Gastroesophageal sphincter (tissue), 4 donors: ENCODE data around the gene ETS1. TPM values are rescaled to one million over a fixed set of nuclear protein-coding genes. Genes with fewer than 3 reads are reported as not detected.

Source experiments
- ATAC-seq: fragments of 150-250 bp; one replicate; pipeline ENCODE4 v1.9.1; 2016; ENCODE audit warnings: mild to moderate bottlenecking, moderate library complexity
- H3K27ac ChIP-seq, 4 donors: fragments of 200-600 bp; sonication (generic) in 3 of 4; 1 replicate in 3 of 4; 2 replicates in 1 of 4; pipeline ENCODE4 v1.5.1; 2016 to 2019
- H3K27me3 ChIP-seq: fragments of 200-600 bp; sonication (generic); one replicate; pipeline ENCODE4 v1.5.1; 2019
- H3K36me3 ChIP-seq, 2 donors: fragments of 200-600 bp; sonication (generic); one replicate each; pipeline ENCODE4 v1.5.1; 2019; ENCODE audit warnings: control low read depth in 1 of 2
- H3K4me1 ChIP-seq, 3 donors: fragments of 200-600 bp; sonication (generic); 1 replicate in 2 of 3; 2 replicates in 1 of 3; pipeline ENCODE4 v1.5.1; 2016 to 2019; ENCODE audit warnings: control low read depth in 2 of 3
- H3K4me3 ChIP-seq, 2 donors: fragments of 200-600 bp; sonication (generic); one replicate each; pipeline ENCODE4 v1.5.1; 2019; ENCODE audit warnings: mild to moderate bottlenecking in 1 of 2, moderate library complexity in 1 of 2
- H3K9me3 ChIP-seq, 3 donors: fragments of 200-600 bp; sonication (generic); one replicate each; pipeline ENCODE4 v1.5.1; 2017 to 2019; ENCODE audit warnings: control low read depth in 2 of 3
- EP300 ChIP-seq: sonication (generic); formaldehyde crosslinking; IDR thresholded peaks from one replicate; pipeline ENCODE4 v1.6.1; 2017; ENCODE audit warnings: antibody characterized with exemption, mild to moderate bottlenecking
- POLR2A ChIP-seq, 2 donors: fragments of 450-650 bp; IDR thresholded peaks; one replicate each; pipeline ENCODE4 v1.6.1; 2017; ENCODE audit warnings: antibody characterized with exemption in 2 of 2, mild to moderate bottlenecking in 2 of 2, moderate library complexity in 1 of 2
- POLR2AphosphoS5 ChIP-seq: sonication (generic); formaldehyde crosslinking; IDR thresholded peaks from one replicate; pipeline ENCODE4 v1.6.1; 2017; ENCODE audit warnings: antibody characterized with exemption
- WGBS, 2 donors: methylation state at CpG; one replicate each; pipeline ENCODE4 v1.1.5; 2018; ENCODE audit warnings: low coverage in 1 of 2; 5-methylcytosine and 5-hydroxymethylcytosine counted together
- small RNA-seq, 4 donors: library from RNA; depleted of rRNA; stranded (forward); fragments of <200 nt; gene quantifications; one replicate each; pipeline ENCODE3, GENCODE V24; 2016
- total RNA-seq, 4 donors: library from RNA; depleted of rRNA; stranded (reverse); fragments of >200 nt; gene quantifications; one replicate each; pipeline ENCODE4 v1.1.0, GENCODE V29; 2016
- TF ChIP-seq, protein P1 (sequence below), 4 experiments: fragments of 200-600 bp in 2 of 4; fragments of 450-650 bp in 2 of 4; sonication (generic) in 1 of 4; IDR thresholded peaks; one replicate each; pipeline ENCODE4 v1.5.1; 2017 to 2019; ENCODE audit warnings: antibody characterized with exemption in 4 of 4, mild to moderate bottlenecking in 2 of 4, moderate library complexity in 2 of 4

The ETS1 gene
- total RNA-seq, 4 donors from 2014 or later: 32.2 to 65.2 (median 51.0) TPM

DNA sequence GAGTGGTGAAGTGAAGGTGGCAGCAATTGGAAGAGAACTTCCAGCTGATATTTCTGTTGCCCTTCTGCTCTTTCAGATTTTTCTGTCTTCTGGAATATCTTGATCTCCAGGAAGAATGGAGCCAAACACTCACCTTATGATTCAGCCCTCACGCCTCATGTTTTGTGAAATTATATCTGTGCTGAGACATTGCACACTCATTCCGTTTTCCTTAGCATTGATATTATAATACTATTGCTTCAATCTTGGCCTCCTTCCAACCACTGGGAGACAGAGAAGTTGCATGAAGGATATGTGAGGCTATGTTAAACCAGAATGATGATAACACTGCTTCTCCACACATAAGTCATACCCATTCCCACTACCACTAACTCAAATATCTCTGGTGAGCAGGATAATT lies 177.9 kb downstream of the ETS1 start:
- Histone ChIP-seq H3K27ac (no peak overlapping the region), H3K27me3 (no peaks in the 10 kb centered on the region), H3K36me3 (no peaks in the 10 kb centered on the region), H3K4me3 (no peak overlapping the region), H3K9me3 (no peaks in the 10 kb centered on the region), H3K4me1 (peaks cover 0 to 31% (median 6%) of the 10 kb centered on the region in 3 donors)
- no peak for ATAC-seq
- 52 to 84% methylated on average over 2 of the region's 2 CpGs for WGBS, 2 donors
- no peak for TF ChIP-seq POLR2A (IDR thresholded peaks at IDR 0.05)
- TF ChIP-seq POLR2AphosphoS5: no peak
- TF ChIP-seq EP300: no peak
- TF ChIP-seq, protein P1, sequence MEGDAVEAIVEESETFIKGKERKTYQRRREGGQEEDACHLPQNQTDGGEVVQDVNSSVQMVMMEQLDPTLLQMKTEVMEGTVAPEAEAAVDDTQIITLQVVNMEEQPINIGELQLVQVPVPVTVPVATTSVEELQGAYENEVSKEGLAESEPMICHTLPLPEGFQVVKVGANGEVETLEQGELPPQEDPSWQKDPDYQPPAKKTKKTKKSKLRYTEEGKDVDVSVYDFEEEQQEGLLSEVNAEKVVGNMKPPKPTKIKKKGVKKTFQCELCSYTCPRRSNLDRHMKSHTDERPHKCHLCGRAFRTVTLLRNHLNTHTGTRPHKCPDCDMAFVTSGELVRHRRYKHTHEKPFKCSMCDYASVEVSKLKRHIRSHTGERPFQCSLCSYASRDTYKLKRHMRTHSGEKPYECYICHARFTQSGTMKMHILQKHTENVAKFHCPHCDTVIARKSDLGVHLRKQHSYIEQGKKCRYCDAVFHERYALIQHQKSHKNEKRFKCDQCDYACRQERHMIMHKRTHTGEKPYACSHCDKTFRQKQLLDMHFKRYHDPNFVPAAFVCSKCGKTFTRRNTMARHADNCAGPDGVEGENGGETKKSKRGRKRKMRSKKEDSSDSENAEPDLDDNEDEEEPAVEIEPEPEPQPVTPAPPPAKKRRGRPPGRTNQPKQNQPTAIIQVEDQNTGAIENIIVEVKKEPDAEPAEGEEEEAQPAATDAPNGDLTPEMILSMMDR (IDR thresholded peaks at IDR 0.05): no peak

Small RNAs within 50 kb of the gene (small RNA-seq; reads per million reads assigned to genes)
- gene MIR6090: 0 to 2.7 (median 0.06) reads per million in 4 donors

Other genes with a start within 250 kb of the ETS1 start
- 10 to 100 TPM; 13.8 to 21.6 (median 17.9) TPM for gene FLI1, start 106.5 kb upstream of the ETS1 start, total RNA-seq